Neuronal stem cell (in vitro differentiated cells): ENCODE data around the gene TMC3. TPM values are rescaled to one million over a fixed set of nuclear protein-coding genes. Genes with fewer than 3 reads are reported as not detected.

Source experiments
- DNase-seq: peaks from one replicate; pipeline ENCODE4 v3.0.0-alpha.2; 2013; ENCODE audit warnings: low spot score
- H2AFZ ChIP-seq: one replicate; pipeline ENCODE4 v1.6.1; 2013; ENCODE audit warnings: mild to moderate bottlenecking, low read length, inconsistent platforms
- H2AK5ac ChIP-seq: 2 replicates; pipeline ENCODE4 v1.6.1; 2013; ENCODE audit warnings: low read depth, mild to moderate bottlenecking, inconsistent platforms, low read length, moderate library complexity, mixed read lengths
- H2BK120ac ChIP-seq: 2 replicates; pipeline ENCODE4 v1.6.1; 2013; ENCODE audit warnings: low read depth, mild to moderate bottlenecking, inconsistent platforms, low read length, moderate library complexity, mixed read lengths
- H2BK12ac ChIP-seq: one replicate; pipeline ENCODE4 v1.6.1; 2013; ENCODE audit warnings: low read length, inconsistent platforms
- H2BK15ac ChIP-seq: 2 replicates; pipeline ENCODE4 v1.6.1; 2013; ENCODE audit warnings: mild to moderate bottlenecking, low read length, inconsistent platforms, mixed read lengths
- H2BK5ac ChIP-seq: one replicate; pipeline ENCODE4 v1.6.1; 2013; ENCODE audit warnings: inconsistent platforms, mild to moderate bottlenecking, low read length, moderate library complexity
- H3K14ac ChIP-seq: one replicate; pipeline ENCODE4 v1.6.1; 2013; ENCODE audit warnings: low read length, inconsistent platforms
- H3K18ac ChIP-seq: 2 replicates; pipeline ENCODE4 v1.6.1; 2013; ENCODE audit warnings: low read length, inconsistent platforms
- H3K23ac ChIP-seq: 2 replicates; pipeline ENCODE4 v1.6.1; 2013; ENCODE audit warnings: low read depth, mild to moderate bottlenecking, mixed read lengths, low read length, inconsistent platforms; ENCODE audit not compliant: poor library complexity
- H3K27ac ChIP-seq: replicated peaks from 3 replicates; pipeline ENCODE4 v1.5.1; 2013; ENCODE audit warnings: low read length, inconsistent platforms
- H3K27me3 ChIP-seq, 3 experiments: 2 replicates each; pipeline ENCODE4 v1.6.1; 2013; ENCODE audit warnings: low read length in 3 of 3, mild to moderate bottlenecking in 2 of 3, inconsistent platforms in 1 of 3, low read depth in 1 of 3, mixed read lengths in 1 of 3, moderate library complexity in 1 of 3; ENCODE audit not compliant: control insufficient read depth in 3 of 3, insufficient read depth in 3 of 3
- H3K36me3 ChIP-seq, 2 donors: replicated peaks in 1 of 2; 2 replicates each; pipeline ENCODE4 v1.6.1; 2013; ENCODE audit warnings: low read length in 2 of 2; ENCODE audit not compliant: control insufficient read depth in 2 of 2, insufficient read depth in 2 of 2
- H3K4ac ChIP-seq: 2 replicates; pipeline ENCODE4 v1.6.1; 2013; ENCODE audit warnings: inconsistent platforms, mild to moderate bottlenecking, low read length, moderate library complexity
- H3K4me1 ChIP-seq, 2 donors: 1 replicate in 1 of 2; 2 replicates in 1 of 2; pipeline ENCODE4 v1.6.1; 2013; ENCODE audit warnings: low read length in 2 of 2, low read depth in 1 of 2; ENCODE audit not compliant: control insufficient read depth in 2 of 2, insufficient read depth in 1 of 2
- H3K4me2 ChIP-seq: one replicate; pipeline ENCODE4 v1.6.1; 2013; ENCODE audit warnings: mild to moderate bottlenecking, low read length, inconsistent platforms; ENCODE audit not compliant: insufficient read depth, poor library complexity, severe bottlenecking
- H3K4me3 ChIP-seq, 2 donors: 2 replicates each; pipeline ENCODE4 v1.5.1; 2013; ENCODE audit warnings: low read length in 2 of 2, mild to moderate bottlenecking in 2 of 2, inconsistent platforms in 1 of 2, moderate library complexity in 1 of 2
- H3K79me1 ChIP-seq: one replicate; pipeline ENCODE4 v1.6.1; 2013; ENCODE audit warnings: low read depth, mild to moderate bottlenecking, inconsistent platforms, low read length, moderate library complexity
- H3K9ac ChIP-seq: one replicate; pipeline ENCODE4 v1.6.1; 2013; ENCODE audit warnings: mild to moderate bottlenecking, low read depth, low read length, inconsistent platforms; ENCODE audit not compliant: poor library complexity
- H3K9me3 ChIP-seq, 2 donors: replicated peaks in 1 of 2; 2 replicates each; pipeline versions ENCODE3 to v1.6.1; 2013; ENCODE audit warnings: low read length in 2 of 2, mild to moderate bottlenecking in 2 of 2, inconsistent platforms in 1 of 2, low read depth in 1 of 2, mixed read lengths in 1 of 2, moderate library complexity in 1 of 2; ENCODE audit not compliant: control insufficient read depth in 2 of 2, insufficient read depth in 1 of 2
- H4K8ac ChIP-seq: one replicate; pipeline ENCODE4 v1.6.1; 2013; ENCODE audit warnings: low read depth, mild to moderate bottlenecking, inconsistent platforms, low read length, moderate library complexity
- H4K91ac ChIP-seq: one replicate; pipeline ENCODE4 v1.6.1; 2013; ENCODE audit warnings: low read length, low read depth, mild to moderate bottlenecking, inconsistent platforms; ENCODE audit not compliant: poor library complexity
- WGBS, 2 donors: extraction: QIAGEN DNeasy Blood & Tissue Kit; methylation state at CpG; one replicate each; pipeline ENCODE4 v1.1.7; 2013; ENCODE audit warnings: missing lambda C conversion rate in 2 of 2, mixed read lengths in 1 of 2; ENCODE audit not compliant: insufficient read length in 2 of 2, insufficient replicate concordance in 1 of 2; ENCODE audit errors: extremely low coverage in 2 of 2; 5-methylcytosine and 5-hydroxymethylcytosine counted together
- polyA plus RNA-seq, 2 experiments: library from polyadenylated mRNA; stranded (reverse); fragments of 200-250 nt; gene quantifications; one replicate each; pipeline ENCODE4 v1.2.3, GENCODE V29; 2013

TMC3 gene
- polyA plus RNA-seq (2013, experiment 1 of 2): 0.03 TPM
- polyA plus RNA-seq (2013, experiment 2 of 2): 0.01 TPM

DNA sequence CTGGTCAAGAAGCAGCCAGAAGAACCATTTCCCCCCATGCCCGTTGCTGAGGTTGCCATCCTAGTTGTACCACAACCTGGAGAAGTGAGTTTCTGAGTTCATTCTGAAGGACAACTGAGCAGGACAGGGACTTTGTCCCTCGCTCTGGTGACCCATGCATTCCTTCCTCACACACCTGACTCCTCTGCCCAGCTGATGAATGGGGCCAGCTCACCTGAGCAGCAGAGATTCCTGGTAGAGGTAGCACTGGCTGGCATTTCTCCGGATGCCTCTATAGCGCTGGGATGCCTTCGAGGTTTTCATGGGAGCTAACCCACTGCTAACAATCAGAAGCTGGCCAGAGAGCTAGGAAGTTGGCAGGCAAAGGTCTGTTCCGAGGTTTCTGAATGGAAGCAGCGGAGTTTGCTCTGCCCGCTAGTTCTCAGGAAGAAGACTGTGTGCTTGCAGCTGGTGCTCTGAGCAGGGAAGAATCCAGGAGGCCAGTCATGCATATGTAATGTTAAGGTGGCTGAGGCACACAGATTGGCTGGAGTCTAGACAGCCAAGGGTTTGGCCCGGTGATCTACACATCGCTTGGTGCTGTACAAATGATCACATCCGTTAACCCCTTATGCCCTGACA lies at the start of gene TMC3:
Gene TMC3 (minus strand): TSS at position 439 of the 621 bp plus-strand sequence. CDS start 136 bp downstream, at position 303.
- Histone ChIP-seq H3K27ac (peak within 1 kb of the TSS; percentile 14), H2AFZ (no peak within 1 kb of the TSS)
- DNase-seq: peak; percentile 44

DNA sequence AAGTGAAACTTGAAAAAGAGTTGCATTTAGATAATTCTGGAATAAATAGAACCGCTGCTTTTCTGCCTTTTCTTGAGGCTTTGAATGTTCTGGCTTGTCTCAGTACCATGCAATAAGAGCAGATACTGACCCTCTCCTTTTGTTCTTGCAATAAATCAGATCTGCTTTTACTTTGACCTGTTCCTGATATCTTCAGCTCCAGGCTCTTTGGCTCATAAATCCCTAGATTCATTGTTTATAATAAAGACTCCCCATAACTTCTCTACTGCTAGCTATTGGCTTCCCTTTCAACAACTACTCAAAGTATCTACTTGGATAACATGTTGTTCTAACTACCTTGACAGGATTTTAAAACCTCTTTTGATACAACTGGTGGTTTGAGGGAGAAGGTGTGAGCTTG lies 47.4 kb upstream of the TMC3 start:
- Histone ChIP-seq H3K9me3 (no peaks in the 10 kb centered on the region), H3K4me2 (no peak overlapping the region), H2BK12ac (no peak overlapping the region), H3K27me3 (no peaks in the 10 kb centered on the region), H3K18ac (no peak overlapping the region), H3K4me1 (peaks cover 0 to 5% of the 10 kb centered on the region in 2 donors), H2AFZ (no peak overlapping the region), H2AK5ac (no peak overlapping the region), H3K14ac (no peak overlapping the region), H4K91ac (no peak overlapping the region), H4K8ac (no peak overlapping the region), H2BK5ac (no peak overlapping the region), H3K9ac (no peak overlapping the region), H3K23ac (no peak overlapping the region), H2BK120ac (no peak overlapping the region), H2BK15ac (no peak overlapping the region), H3K4ac (no peak overlapping the region), H3K27ac (no peak overlapping the region), H3K36me3 (no peaks in the 10 kb centered on the region), H3K79me1 (no peaks in the 10 kb centered on the region), H3K4me3 (no peak overlapping the region)
- no CpG with 5 or more reads among the region's 1 CpG for WGBS, 2 donors
- DNase-seq: no peak

More for the DNA sequence above, at the start of gene TMC3:
- no peak within 1 kb of the TSS for H2BK15ac ChIP-seq
- H2BK120ac ChIP-seq: no peak within 1 kb of the TSS
- WGBS, 2 donors: no CpG with 5 or more reads among the region's 11 CpGs
- no peak within 1 kb of the TSS for H2AK5ac ChIP-seq
- H3K79me1 ChIP-seq: no peaks in the 10 kb centered on the region
- no peak within 1 kb of the TSS for H3K9ac ChIP-seq
- H2BK5ac ChIP-seq: no peak within 1 kb of the TSS
- peak within 1 kb of the TSS; percentile 0 for H3K18ac ChIP-seq
- no peaks in the 10 kb centered on the region for H3K9me3 ChIP-seq
- peaks cover 0 to 3% (median 0%) of the 10 kb centered on the region in 3 experiments for H3K27me3 ChIP-seq
- no peak within 1 kb of the TSS for H3K4me3 ChIP-seq
- no peak within 1 kb of the TSS for H3K4ac ChIP-seq
- H3K4me2 ChIP-seq: no peak within 1 kb of the TSS
- H4K8ac ChIP-seq: no peak within 1 kb of the TSS
- H4K91ac ChIP-seq: no peak within 1 kb of the TSS
- no peak within 1 kb of the TSS for H2BK12ac ChIP-seq
- H3K23ac ChIP-seq: no peak within 1 kb of the TSS
- H3K14ac ChIP-seq: no peak within 1 kb of the TSS
- H3K4me1 ChIP-seq: peaks cover 0 to 14% of the 10 kb centered on the region in 2 donors
- H3K36me3 ChIP-seq: no peaks in the 10 kb centered on the region

DNA sequence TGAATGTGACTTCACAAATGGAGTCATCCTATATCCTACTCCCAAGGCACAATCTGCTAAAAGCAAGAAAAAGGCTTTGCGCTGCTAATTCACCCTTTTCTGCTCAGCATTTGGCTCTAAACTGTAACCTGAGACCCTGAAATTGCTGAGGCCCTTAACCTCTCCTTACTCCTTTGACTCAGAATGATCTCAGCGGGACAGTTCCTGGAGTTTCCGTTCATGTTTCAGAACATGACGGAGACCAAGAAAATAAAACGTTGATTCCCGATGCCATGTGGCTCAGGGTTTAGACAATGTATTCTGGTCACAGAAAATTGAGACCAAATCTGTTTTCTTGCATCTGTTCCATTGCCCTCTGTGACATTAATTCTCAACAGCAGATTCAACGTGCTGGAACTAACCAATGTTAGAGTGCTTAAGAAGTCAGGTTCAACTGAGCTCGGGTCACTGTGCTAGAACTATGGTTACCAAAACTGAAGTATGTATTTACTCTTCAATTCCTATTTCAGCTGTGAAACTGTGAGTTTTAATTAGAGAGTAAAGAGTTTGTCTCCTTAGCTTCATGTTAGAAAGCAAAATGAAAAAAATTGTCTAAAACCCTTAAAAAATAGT lies 45.4 kb upstream of the TMC3 start:
- Histone ChIP-seq H2AK5ac (no peak overlapping the region), H3K4me1 (peaks cover 0 to 5% of the 10 kb centered on the region in 2 donors)
- WGBS, 2 donors: no CpG with 5 or more reads among the region's 8 CpGs

DNA sequence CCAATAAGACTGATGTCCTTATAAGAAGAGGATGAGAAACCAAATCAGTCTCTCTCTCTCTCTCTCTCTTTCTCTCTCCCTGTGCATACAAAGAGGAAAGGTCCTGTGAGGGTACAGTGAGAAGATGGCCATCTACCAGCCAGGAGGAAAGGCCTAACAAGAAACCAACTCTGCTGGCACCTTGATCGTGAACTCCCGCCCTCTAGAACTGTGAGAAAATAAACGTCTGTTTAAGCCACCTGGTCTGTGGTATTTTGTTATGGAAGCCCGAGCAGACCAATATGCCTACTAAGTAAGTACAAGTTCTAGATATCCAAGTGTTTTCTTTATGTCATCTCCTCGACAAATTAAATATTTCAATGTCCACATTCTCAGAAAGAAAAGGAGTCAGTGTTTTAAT lies 44.9 kb upstream of the TMC3 start:
- H3K18ac ChIP-seq: no peak overlapping the region
- no peak overlapping the region for H4K91ac ChIP-seq
- no peaks in the 10 kb centered on the region for H3K79me1 ChIP-seq
- no peaks in the 10 kb centered on the region for H3K27me3 ChIP-seq
- H2BK12ac ChIP-seq: no peak overlapping the region
- peak overlapping the region; percentile 77 for H2AFZ ChIP-seq
- H3K4me1 ChIP-seq: peaks cover 0 to 5% of the 10 kb centered on the region in 2 donors
- no peaks in the 10 kb centered on the region for H3K36me3 ChIP-seq
- H2AK5ac ChIP-seq: no peak overlapping the region
- WGBS, 2 donors: no CpG with 5 or more reads among the region's 5 CpGs
- no peak overlapping the region for H3K27ac ChIP-seq
- H3K23ac ChIP-seq: no peak overlapping the region
- H3K14ac ChIP-seq: no peak overlapping the region
- no peak overlapping the region for H2BK5ac ChIP-seq
- no peak overlapping the region for H2BK120ac ChIP-seq
- H4K8ac ChIP-seq: no peak overlapping the region
- no peaks in the 10 kb centered on the region for H3K9me3 ChIP-seq
- no peak overlapping the region for H3K4me3 ChIP-seq
- H2BK15ac ChIP-seq: no peak overlapping the region
- H3K9ac ChIP-seq: no peak overlapping the region
- no peak for DNase-seq
- no peak overlapping the region for H3K4ac ChIP-seq
- no peak overlapping the region for H3K4me2 ChIP-seq

More for the DNA sequence above, 45.4 kb upstream of the TMC3 start:
- Histone ChIP-seq H3K14ac (no peak overlapping the region), H3K36me3 (no peaks in the 10 kb centered on the region), H4K8ac (no peak overlapping the region), H2AFZ (peak overlapping the region; percentile 77), H2BK12ac (no peak overlapping the region), H3K79me1 (no peaks in the 10 kb centered on the region), H3K27me3 (no peaks in the 10 kb centered on the region), H3K4ac (no peak overlapping the region), H3K9me3 (no peaks in the 10 kb centered on the region), H4K91ac (no peak overlapping the region), H2BK5ac (no peak overlapping the region), H3K4me2 (peak overlapping the region; percentile 28), H2BK120ac (no peak overlapping the region), H3K9ac (no peak overlapping the region), H3K4me3 (no peak overlapping the region), H3K18ac (no peak overlapping the region), H3K27ac (no peak overlapping the region), H3K23ac (no peak overlapping the region), H2BK15ac (no peak overlapping the region)
- DNase-seq: peak; percentile 26
